ENCODE measurements around the gene RHEBL1. TPM values are rescaled to one million over a fixed set of nuclear protein-coding genes. Genes with fewer than 3 reads are reported as not detected.
A peak's percentile ranks its signal among the peaks of the same experiment; 100 is the strongest.

The RHEBL1 gene
- total RNA-seq, 1 experiment from 2014 or later, result 2.9 TPM

- no TSS peak for BruUV-seq (replicated peaks)
- H3K4me1 ChIP-seq (replicated peaks; ENCODE audit: insufficient read depth), result peaks cover 25% of the 10 kb centered on the region
- H3K4me3 ChIP-seq, result peak overlapping the region; percentile 37; the same call in 1 of the 2 replicates
- no peaks in the 10 kb centered on the region for H3K79me2 ChIP-seq (ENCODE audit: low read depth)
- ChIA-PET POLR2A (ENCODE audit: unreplicated experiment) (interaction anchor here (0.5 to 1.3 kb wide), 9 partner anchors 18 to 754 kb away, joined by 3 to 11 read pairs (median 4); partner anchors contain the start of genes RHEBL1 and TUBA1B), CTCF (interaction anchor here (0.6 to 2.6 kb wide), 26 partner anchors 8 to 259 kb away, joined by 3 to 26 read pairs (median 6); partner anchors contain the start of genes KMT2D, LMBR1L, RHEBL1 and TUBA1A)
- peak overlapping the region; percentile 77 for H2AFZ ChIP-seq
- TF ChIP-seq CTCF (conservative IDR thresholded peaks at IDR 0.05) (peak; percentile 86), EZH2 (IDR thresholded peaks at IDR 0.05; ENCODE audit: low read depth) (no peak)
- peak overlapping the region; percentile 81 for H3K4me2 ChIP-seq
- peaks cover 10% of the 10 kb centered on the region for H3K27me3 ChIP-seq (ENCODE audit: insufficient read depth, low read depth)
- no peaks in the 10 kb centered on the region for H4K20me1 ChIP-seq (ENCODE audit: insufficient read depth)
- no peak overlapping the region for H3K27ac ChIP-seq
- no peaks in the 10 kb centered on the region for H3K9me2 ChIP-seq (ENCODE audit: insufficient read depth)
- H3K36me3 ChIP-seq (ENCODE audit: low read depth), result no peaks in the 10 kb centered on the region
- no peaks in the 10 kb centered on the region for H3K9me3 ChIP-seq (ENCODE audit: insufficient read depth, low read depth)
- intact Hi-C loops (cut with micrococcal nuclease; ENCODE audit: unreplicated experiment), result loop anchor here (1.0 to 2.0 kb wide), 4 partner anchors 18 to 146 kb away; no protein-coding TSS in a partner anchor
- H3F3A ChIP-seq (ENCODE audit: insufficient read depth, low read depth), result peaks cover 11% of the 10 kb centered on the region; the same call in 1 of the 2 replicates
- DNase-seq, result peak; percentile 90 to 92
Observed at GRCh38 chr12:49088150-49088931, 18.6 kb upstream of the RHEBL1 start.

- TF ChIP-seq EZH2 (IDR thresholded peaks at IDR 0.05; ENCODE audit: low read depth) (no peak), CTCF (conservative IDR thresholded peaks at IDR 0.05) (no peak)
- intact Hi-C loops (cut with micrococcal nuclease; ENCODE audit: unreplicated experiment), result no loop called here
- H3K27me3 ChIP-seq (ENCODE audit: insufficient read depth, low read depth), result no peaks in the 10 kb centered on the region
- ChIA-PET POLR2A (ENCODE audit: unreplicated experiment) (no interaction called here), CTCF (interaction anchor here (0.6 to 1.0 kb wide), 2 partner anchors 16 to 71 kb away, joined by 3 to 5 read pairs; partner anchors contain the start of gene RHEBL1)
- no peak overlapping the region for H3K4me3 ChIP-seq
- H3K4me2 ChIP-seq, result no peak overlapping the region
- H3K4me1 ChIP-seq (replicated peaks; ENCODE audit: insufficient read depth), result peaks cover 15% of the 10 kb centered on the region
- H3K9me3 ChIP-seq (ENCODE audit: insufficient read depth, low read depth), result no peaks in the 10 kb centered on the region
- H3K79me2 ChIP-seq (ENCODE audit: low read depth), result no peaks in the 10 kb centered on the region
- H3K27ac ChIP-seq, result no peak overlapping the region
- no peaks in the 10 kb centered on the region for H3K9me2 ChIP-seq (ENCODE audit: insufficient read depth)
- no peak for DNase-seq
- H4K20me1 ChIP-seq (ENCODE audit: insufficient read depth), result no peaks in the 10 kb centered on the region
- H3F3A ChIP-seq (ENCODE audit: insufficient read depth, low read depth), result peaks cover 4% of the 10 kb centered on the region; the same call in 1 of the 2 replicates
- no TSS peak for BruUV-seq (replicated peaks)
- no peaks in the 10 kb centered on the region for H3K36me3 ChIP-seq (ENCODE audit: low read depth)
- H2AFZ ChIP-seq, result no peak overlapping the region
Observed at GRCh38 chr12:49086116-49086515, 16.3 kb upstream of the RHEBL1 start.

- H3K9me2 ChIP-seq (ENCODE audit: insufficient read depth), result no peaks in the 10 kb centered on the region
- POLR2A ChIA-PET (ENCODE audit: unreplicated experiment), result no interaction called here
- no peak overlapping the region for H3K4me2 ChIP-seq
- no peaks in the 10 kb centered on the region for H3K9me3 ChIP-seq (ENCODE audit: insufficient read depth, low read depth)
- peaks cover 4% of the 10 kb centered on the region; the same call in 1 of the 2 replicates for H3F3A ChIP-seq (ENCODE audit: insufficient read depth, low read depth)
- no peaks in the 10 kb centered on the region for H3K79me2 ChIP-seq (ENCODE audit: low read depth)
- intact Hi-C loops (cut with micrococcal nuclease; ENCODE audit: unreplicated experiment), result no loop called here
- H2AFZ ChIP-seq, result no peak overlapping the region
- BruUV-seq (replicated peaks), result no TSS peak
- 0 out of 2 replicates have a peak, but pooled peaks cover 4% of the 10 kb centered on the region for H3K27me3 ChIP-seq (ENCODE audit: insufficient read depth, low read depth)
- no peak overlapping the region for H3K27ac ChIP-seq
- CTCF ChIA-PET, result interaction anchor here (0.6 to 1.2 kb wide), 3 partner anchors 11 to 65 kb away, joined by 3 to 9 read pairs (median 6); no protein-coding TSS in a partner anchor
- H4K20me1 ChIP-seq (ENCODE audit: insufficient read depth), result no peaks in the 10 kb centered on the region
- no peak overlapping the region for H3K4me3 ChIP-seq
- H3K36me3 ChIP-seq (ENCODE audit: low read depth), result no peaks in the 10 kb centered on the region
- no peak for TF ChIP-seq EZH2 (IDR thresholded peaks at IDR 0.05; ENCODE audit: low read depth)
- no peak for TF ChIP-seq CTCF (conservative IDR thresholded peaks at IDR 0.05)
- peaks cover 15% of the 10 kb centered on the region for H3K4me1 ChIP-seq (replicated peaks; ENCODE audit: insufficient read depth)
- no peak for DNase-seq
Observed at GRCh38 chr12:49084438-49084837, 14.7 kb upstream of the RHEBL1 start.
